H1 (cell line): Measurements from ENCODE around the gene NAIF1. TPM values are rescaled to one million over a fixed set of nuclear protein-coding genes. Genes with fewer than 3 reads are reported as not detected.

Experiments used
- CTCF ChIA-PET: fragments of 300-600 bp; sonication (Branson Sonifier 250); formaldehyde crosslinking; loops from one replicate; lab custom pipeline; 2021; ENCODE audit not compliant: partially characterized antibody; lab: Charles Lee
- POLR2A ChIA-PET: fragments of 300-600 bp; sonication (Branson Sonifier 250); formaldehyde crosslinking; loops from one replicate; lab custom pipeline; 2021; ENCODE audit warnings: inconsistent platforms; ENCODE audit not compliant: partially characterized antibody; lab: Charles Lee
- DNase-seq, 2 experiments: peaks; one replicate each; pipeline versions ENCODE4 v3.0.0 to v3.0.0-alpha.2; 2010 to 2022; ENCODE audit warnings: low spot score in 2 of 2, low read depth in 1 of 2, mixed read lengths in 1 of 2
- FAIRE-seq: peaks from 2 replicates; lab custom pipeline; 2011; peaks lifted over from hg19 to GRCh38; lab: Jason Lieb, UNC
- H2AFZ ChIP-seq: 2 replicates; pipeline ENCODE4 v1.8.1; 2012; ENCODE audit warnings: low read length, inconsistent platforms
- H2AK5ac ChIP-seq: 2 replicates; pipeline ENCODE4 v1.6.1; 2013; ENCODE audit warnings: low read depth, low read length
- H2BK120ac ChIP-seq: replicated peaks from 2 replicates; pipeline ENCODE3; 2013; ENCODE audit warnings: low read depth, low read length, inconsistent platforms
- H2BK12ac ChIP-seq: 2 replicates; pipeline ENCODE4 v1.6.1; 2013; ENCODE audit warnings: low read depth, low read length
- H2BK15ac ChIP-seq: 2 replicates; pipeline ENCODE4 v1.6.1; 2013; ENCODE audit warnings: low read length
- H2BK20ac ChIP-seq: 2 replicates; pipeline ENCODE4 v1.6.1; 2013; ENCODE audit warnings: low read length
- H2BK5ac ChIP-seq: 2 replicates; pipeline ENCODE4 v1.6.1; 2013; ENCODE audit warnings: low read depth, low read length
- H3K14ac ChIP-seq: 2 replicates; pipeline ENCODE4 v1.6.1; 2013; ENCODE audit warnings: inconsistent platforms; ENCODE audit not compliant: insufficient read length
- H3K18ac ChIP-seq: 2 replicates; pipeline ENCODE4 v1.6.1; 2013; ENCODE audit warnings: low read length; ENCODE audit errors: extremely low read depth
- H3K23ac ChIP-seq: 2 replicates; pipeline ENCODE4 v1.6.1; 2013; ENCODE audit warnings: inconsistent platforms; ENCODE audit not compliant: insufficient read length
- H3K23me2 ChIP-seq: 2 replicates; pipeline ENCODE4 v1.6.1; 2013; ENCODE audit warnings: low read depth, low read length
- H3K27ac ChIP-seq: 2 replicates; pipeline ENCODE4 v1.6.1; 2011; ENCODE audit warnings: low read depth, low read length, inconsistent platforms
- H3K27me3 ChIP-seq, 4 experiments: replicated peaks in 1 of 4; 1 replicate in 1 of 4; 2 replicates in 3 of 4; pipeline versions ENCODE4 v1.6.1 to v1.8.1; 2011 to 2013; ENCODE audit warnings: low read length in 3 of 4, mild to moderate bottlenecking in 3 of 4, inconsistent platforms in 2 of 4, mixed read lengths in 2 of 4, moderate library complexity in 1 of 4; ENCODE audit not compliant: control insufficient read depth in 3 of 4, insufficient read depth in 3 of 4; ENCODE audit errors: extremely low read depth in 1 of 4
- H3K36me3 ChIP-seq, 4 experiments: 2 replicates each; pipeline versions ENCODE4 v1.6.1 to v1.8.1; 2011 to 2013; ENCODE audit warnings: mild to moderate bottlenecking in 4 of 4, low read length in 3 of 4, moderate library complexity in 2 of 4, control low read depth in 1 of 4, inconsistent platforms in 1 of 4; ENCODE audit not compliant: insufficient read depth in 4 of 4, control insufficient read depth in 2 of 4
- H3K4ac ChIP-seq: replicated peaks from 2 replicates; pipeline ENCODE3; 2013; ENCODE audit warnings: low read length, low read depth, mixed read lengths, inconsistent platforms; ENCODE audit not compliant: insufficient read length
- H3K4me1 ChIP-seq, 4 experiments: replicated peaks in 1 of 4; 1 replicate in 1 of 4; 2 replicates in 3 of 4; pipeline versions ENCODE4 v1.6.1 to v1.8.1; 2011 to 2013; ENCODE audit warnings: low read length in 3 of 4, inconsistent platforms in 2 of 4, mixed read lengths in 1 of 4; ENCODE audit not compliant: insufficient read depth in 4 of 4, control insufficient read depth in 3 of 4
- H3K4me2 ChIP-seq, 2 experiments: 2 replicates each; pipeline versions ENCODE4 v1.6.1 to v1.8.1; 2011 to 2013; ENCODE audit warnings: low read depth in 2 of 2, low read length in 2 of 2, control low read depth in 1 of 2, inconsistent platforms in 1 of 2, mild to moderate bottlenecking in 1 of 2; ENCODE audit not compliant: insufficient read depth in 1 of 2
- H3K4me3 ChIP-seq, 4 experiments: fragments of 200-600, 300-600 bp in 1 of 4; sonication (generic), shearing (Covaris generic), sonication (Bioruptor Twin) in 1 of 4; 2 replicates each; pipeline versions ENCODE4 v1.5.1 to v1.8.1; 2011 to 2016; ENCODE audit warnings: low read length in 4 of 4, low read depth in 3 of 4, control low read depth in 2 of 4, inconsistent platforms in 2 of 4, mild to moderate bottlenecking in 2 of 4, mixed read lengths in 1 of 4, moderate library complexity in 1 of 4; ENCODE audit not compliant: insufficient read depth in 2 of 4; ENCODE audit errors: extremely low read depth in 1 of 4
- H3K56ac ChIP-seq: replicated peaks from 2 replicates; pipeline ENCODE3; 2013; ENCODE audit warnings: low read depth, mild to moderate bottlenecking, mixed read lengths, low read length, inconsistent platforms; ENCODE audit not compliant: insufficient read length
- H3K79me1 ChIP-seq: 2 replicates; pipeline ENCODE4 v1.6.1; 2013; ENCODE audit warnings: low read depth, low read length, control low read depth
- H3K79me2 ChIP-seq, 2 experiments: 2 replicates each; pipeline versions ENCODE4 v1.6.1 to v1.8.1; 2012 to 2013; ENCODE audit warnings: low read length in 2 of 2, mild to moderate bottlenecking in 2 of 2, inconsistent platforms in 1 of 2; ENCODE audit not compliant: insufficient read depth in 2 of 2, control insufficient read depth in 1 of 2
- H3K9ac ChIP-seq, 4 experiments: replicated peaks in 1 of 4; 1 replicate in 1 of 4; 2 replicates in 3 of 4; pipeline versions ENCODE4 v1.6.1 to v1.8.1; 2011 to 2013; ENCODE audit warnings: low read depth in 3 of 4, low read length in 3 of 4, control low read depth in 2 of 4, mild to moderate bottlenecking in 2 of 4, moderate library complexity in 2 of 4, inconsistent platforms in 1 of 4; ENCODE audit errors: extremely low read depth in 1 of 4
- H3K9me3 ChIP-seq, 2 experiments: 2 replicates each; pipeline versions ENCODE4 v1.6.1 to v1.8.1; 2012 to 2013; ENCODE audit warnings: mild to moderate bottlenecking in 2 of 2, moderate library complexity in 2 of 2, control low read depth in 1 of 2, inconsistent platforms in 1 of 2, low read depth in 1 of 2, low read length in 1 of 2, mixed read lengths in 1 of 2; ENCODE audit not compliant: insufficient read depth in 2 of 2
- H4K20me1 ChIP-seq, 2 experiments: replicated peaks in 1 of 2; 2 replicates each; pipeline versions ENCODE3 to v1.8.1; 2011 to 2013; ENCODE audit warnings: inconsistent platforms in 2 of 2, low read length in 2 of 2, mild to moderate bottlenecking in 1 of 2; ENCODE audit not compliant: insufficient read depth in 2 of 2, control insufficient read depth in 1 of 2
- H4K5ac ChIP-seq: 2 replicates; pipeline ENCODE4 v1.6.1; 2013; ENCODE audit warnings: low read length, low read depth, mixed read lengths, inconsistent platforms; ENCODE audit not compliant: insufficient read length
- H4K8ac ChIP-seq: 2 replicates; pipeline ENCODE4 v1.8.0; 2013; ENCODE audit warnings: mild to moderate bottlenecking, moderate library complexity, low read length, inconsistent platforms; ENCODE audit not compliant: insufficient read depth; ENCODE audit errors: extremely low read depth
- H4K91ac ChIP-seq: replicated peaks from 2 replicates; pipeline ENCODE3; 2013; ENCODE audit warnings: low read length, mixed read lengths, inconsistent platforms; ENCODE audit not compliant: insufficient read length
- BCL11A ChIP-seq, 2 experiments: IDR thresholded peaks; one replicate each; pipeline ENCODE4 v1.6.1; 2011; ENCODE audit warnings: low read depth in 2 of 2, low read length in 2 of 2, mild to moderate bottlenecking in 2 of 2
- CBX8 ChIP-seq: fragments of 300-800, 300-1000 bp; sonication (generic); IDR thresholded peaks from 2 replicates; pipeline ENCODE4 v1.7.1; 2016; ENCODE audit warnings: low read depth, low read length, borderline replicate concordance
- CREB1 ChIP-seq: IDR thresholded peaks from 2 replicates; pipeline ENCODE4 v1.6.1; 2012; ENCODE audit warnings: inconsistent platforms
- CTBP2 ChIP-seq: IDR thresholded peaks from 2 replicates; pipeline ENCODE4 v1.7.0; 2011; ENCODE audit warnings: borderline replicate concordance, mild to moderate bottlenecking, moderate library complexity, mixed read lengths, low read length; ENCODE audit not compliant: insufficient read depth, insufficient read length
- EGR1 ChIP-seq: IDR thresholded peaks from 2 replicates; pipeline ENCODE4 v1.6.1; 2011; ENCODE audit warnings: low read depth, low read length, borderline replicate concordance
- FOSL1 ChIP-seq: IDR thresholded peaks from 2 replicates; pipeline ENCODE4 v1.6.1; 2011; ENCODE audit warnings: mild to moderate bottlenecking, low read depth, low read length, moderate library complexity; ENCODE audit not compliant: insufficient read depth
- GABPA ChIP-seq: IDR thresholded peaks from 2 replicates; pipeline ENCODE4 v1.6.1; 2011; ENCODE audit warnings: mild to moderate bottlenecking, low read length, moderate library complexity, borderline replicate concordance; ENCODE audit not compliant: insufficient read depth
- NANOG ChIP-seq: IDR thresholded peaks from 2 replicates; pipeline ENCODE4 v1.6.1; 2011; ENCODE audit warnings: low read length, low read depth, mild to moderate bottlenecking, inconsistent platforms; ENCODE audit not compliant: insufficient read depth, poor library complexity, severe bottlenecking
- POLR2AphosphoS5 ChIP-seq: IDR thresholded peaks from 2 replicates; pipeline ENCODE4 v1.6.1; 2011; ENCODE audit warnings: low read depth, low read length
- POU5F1 ChIP-seq: IDR thresholded peaks from 2 replicates; pipeline ENCODE4 v1.6.1; 2011; ENCODE audit warnings: low read depth, mild to moderate bottlenecking, low read length, moderate library complexity
- RNF2 ChIP-seq: fragments of 200-900, 300-1000 bp; sonication (generic); IDR thresholded peaks from 2 replicates; pipeline ENCODE4 v1.7.1; 2016; ENCODE audit warnings: borderline replicate concordance, low read depth, mild to moderate bottlenecking, antibody characterized with exemption, low read length; ENCODE audit not compliant: poor library complexity, severe bottlenecking; ENCODE audit errors: missing control alignments
- whole genome bisulfite sequencing, 2 experiments: shearing (Covaris generic) in 1 of 2; methylation state at CpG; one replicate each; pipeline versions ENCODE4 v1.1.6 to v1.1.7; 2013 to 2015; ENCODE audit warnings: low lambda C conversion rate in 2 of 2, mixed read lengths in 2 of 2, inconsistent platforms in 1 of 2, low coverage in 1 of 2, missing lambda C conversion rate in 1 of 2; ENCODE audit not compliant: insufficient replicate concordance in 2 of 2, insufficient coverage in 1 of 2, insufficient read length in 1 of 2; ENCODE audit errors: extremely low coverage in 1 of 2, missing lambda C conversion rate in 1 of 2; 5-methylcytosine and 5-hydroxymethylcytosine counted together
- polyA plus RNA-seq, 7 experiments: library from polyadenylated mRNA; depleted of rRNA in 3 of 7; stranded (reverse) in 5 of 7; unstranded in 2 of 7; fragments of >200 nt in 5 of 7; fragments of 200-250 nt in 2 of 7; gene quantifications; 1 replicate in 5 of 7; 2 replicates in 1 of 7; 4 replicates in 1 of 7; pipeline versions ENCODE4 v1.2.1 to v1.2.3, GENCODE V29; 2011 to 2013; ENCODE audit warnings: missing spikeins in 2 of 7, mixed read lengths in 2 of 7
- total RNA-seq: library from RNA; stranded (reverse); fragmentation: NEBNext Ultra II Directional; extraction: Animal tissue kit (Norgen Biotek cat#: 25700); gene quantifications from 2 replicates; pipeline ENCODE4 v1.2.1, GENCODE V29; 2021

NAIF1 gene
- total and polyA plus RNA-seq, 2 of the 8 experiments (the other 6 are each of a cell fraction or from before 2014, with no cell fraction given) = 8.7 to 9.0 TPM

DNA sequence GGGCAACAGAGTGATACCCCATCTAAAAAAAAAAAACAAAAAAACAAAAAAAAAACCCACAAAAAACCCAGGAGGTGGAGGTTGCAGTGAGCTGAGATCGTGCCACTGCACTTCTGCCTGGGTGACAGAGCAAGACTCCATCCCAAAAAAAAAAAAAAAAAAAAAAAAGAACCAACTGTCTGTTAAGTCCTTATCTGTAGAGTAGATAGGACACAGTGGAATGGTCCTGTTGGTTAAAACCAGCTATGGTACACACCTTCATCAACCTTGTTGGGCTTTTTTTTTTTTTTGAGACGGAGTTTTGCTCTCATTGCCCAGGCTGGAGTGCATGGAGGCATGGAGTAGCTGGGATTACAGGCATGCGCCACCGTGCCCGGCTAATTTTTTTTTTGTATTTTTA, 13.1 kb upstream of the NAIF1 start:
- Histone ChIP-seq H3K14ac (no peak overlapping the region), H3K79me2 (peaks cover 0 to 16% of the 10 kb centered on the region in 2 experiments; a peak in 1 of 4 replicates), H3K56ac (no peak overlapping the region), H2AK5ac (no peak overlapping the region), H3K23ac (no peak overlapping the region), H4K91ac (no peak overlapping the region), H3K4me1 (peaks cover 0 to 5% (median 1%) of the 10 kb centered on the region in 4 experiments; a peak in 3 of 7 replicates), H3K79me1 (peaks cover 2% of the 10 kb centered on the region; the same call in 1 of the 2 replicates), H3K18ac (no peak overlapping the region), H2BK12ac (no peak overlapping the region), H3K27me3 (no peaks in the 10 kb centered on the region), H2AFZ (no peak overlapping the region), H2BK15ac (no peak overlapping the region), H3K9ac (no peak overlapping the region), H3K4me2 (no peak overlapping the region), H4K20me1 (peaks cover 2 to 8% of the 10 kb centered on the region in 2 experiments), H3K9me3 (no peaks in the 10 kb centered on the region), H4K8ac (no peak overlapping the region), H3K4me3 (no peak overlapping the region), H3K23me2 (no peaks in the 10 kb centered on the region), H2BK5ac (no peak overlapping the region), H3K4ac (no peak overlapping the region), H3K27ac (no peak overlapping the region), H3K36me3 (no peaks in the 10 kb centered on the region), H4K5ac (no peak overlapping the region), H2BK20ac (no peak overlapping the region), H2BK120ac (no peak overlapping the region)
- FAIRE-seq (no peak), DNase-seq (no peak)
- TF ChIP-seq CBX8 (no peak), BCL11A (IDR thresholded peaks at IDR 0.05; ENCODE audit: low read depth in 2 of 2, low read length in 2 of 2) (no peak), GABPA (no peak), RNF2 (no peak), CTBP2 (no peak), POLR2AphosphoS5 (no peak), FOSL1 (no peak), EGR1 (no peak), CREB1 (no peak), NANOG (no peak), POU5F1 (no peak)
- ChIA-PET CTCF (interaction anchor here (0.6 to 2.2 kb wide), 8 partner anchors 13 to 1258 kb away, joined by 3 to 10 read pairs (median 4); no protein-coding TSS in a partner anchor), POLR2A (no interaction called here)
- WGBS, 2 experiments = 91% methylated on average over 5 of the region's 5 CpGs; no CpG with 5 or more reads in 1 of the 2 experiments
